ENCODE data around the gene RBPMS2.

Gene RBPMS2

GRCh38 chr15:64755427-64755940, 19.9 kb downstream of the RBPMS2 start:
- Histone ChIP-seq H3K36me3 (no peaks in the 10 kb centered on the region), H3K27ac (no peak overlapping the region), H3K4me3 (ENCODE audit: low read depth, low read length) (no peak overlapping the region), H3K27me3 (ENCODE audit: insufficient read depth, low read depth, severe bottlenecking) (no peaks in the 10 kb centered on the region), H3K9me3 (ENCODE audit: severe bottlenecking) (no peaks in the 10 kb centered on the region)
- DNase-seq: no peak
- TF ChIP-seq CTCF (IDR thresholded peaks at IDR 0.05; ENCODE audit: low read depth, low read length): no peak

- H3K9me3 ChIP-seq (ENCODE audit: severe bottlenecking): no peaks in the 10 kb centered on the region
- DNase-seq: no peak
- H3K36me3 ChIP-seq: no peaks in the 10 kb centered on the region
- H3K27me3 ChIP-seq (ENCODE audit: insufficient read depth, low read depth, severe bottlenecking): no peaks in the 10 kb centered on the region
- H3K4me3 ChIP-seq (ENCODE audit: low read depth, low read length): no peak overlapping the region
- no peak overlapping the region for H3K27ac ChIP-seq
- TF ChIP-seq CTCF (IDR thresholded peaks at IDR 0.05; ENCODE audit: low read depth, low read length): no peak
These were observed 20.5 kb downstream of the RBPMS2 start for GRCh38 chr15:64754663-64755426.

GRCh38 chr15:64753480-64754185, 21.8 kb downstream of the RBPMS2 start:
- H3K4me3 ChIP-seq (ENCODE audit: low read depth, low read length): no peak overlapping the region
- no peaks in the 10 kb centered on the region for H3K9me3 ChIP-seq (ENCODE audit: severe bottlenecking)
- H3K36me3 ChIP-seq: no peaks in the 10 kb centered on the region
- no peaks in the 10 kb centered on the region for H3K27me3 ChIP-seq (ENCODE audit: insufficient read depth, low read depth, severe bottlenecking)
- TF ChIP-seq CTCF (IDR thresholded peaks at IDR 0.05; ENCODE audit: low read depth, low read length): no peak
- H3K27ac ChIP-seq: no peak overlapping the region
- DNase-seq: no peak

GRCh38 chr15:64751464-64751863, 23.9 kb downstream of the RBPMS2 start:
- Histone ChIP-seq H3K27me3 (ENCODE audit: insufficient read depth, low read depth, severe bottlenecking) (no peaks in the 10 kb centered on the region), H3K27ac (no peak overlapping the region), H3K4me3 (ENCODE audit: low read depth, low read length) (no peak overlapping the region), H3K9me3 (ENCODE audit: severe bottlenecking) (no peaks in the 10 kb centered on the region), H3K36me3 (no peaks in the 10 kb centered on the region)
- DNase-seq: no peak
- 0 out of 2 replicates have a peak, but pooled peaks have one; percentile 21 for TF ChIP-seq CTCF (IDR thresholded peaks at IDR 0.05; ENCODE audit: low read depth, low read length)

GRCh38 chr15:64749999-64750657, 25.3 kb downstream of the RBPMS2 start:
- Histone ChIP-seq H3K36me3 (no peaks in the 10 kb centered on the region), H3K27ac (no peak overlapping the region), H3K4me3 (ENCODE audit: low read depth, low read length) (no peak overlapping the region), H3K9me3 (ENCODE audit: severe bottlenecking) (no peaks in the 10 kb centered on the region), H3K27me3 (ENCODE audit: insufficient read depth, low read depth, severe bottlenecking) (no peaks in the 10 kb centered on the region)
- TF ChIP-seq CTCF (IDR thresholded peaks at IDR 0.05; ENCODE audit: low read depth, low read length): peak; percentile 52; the same call in 1 of the 2 replicates
- DNase-seq: peak; percentile 66
